ENCODE measurements around the gene MAPK4.

MAPK4 gene

DNA sequence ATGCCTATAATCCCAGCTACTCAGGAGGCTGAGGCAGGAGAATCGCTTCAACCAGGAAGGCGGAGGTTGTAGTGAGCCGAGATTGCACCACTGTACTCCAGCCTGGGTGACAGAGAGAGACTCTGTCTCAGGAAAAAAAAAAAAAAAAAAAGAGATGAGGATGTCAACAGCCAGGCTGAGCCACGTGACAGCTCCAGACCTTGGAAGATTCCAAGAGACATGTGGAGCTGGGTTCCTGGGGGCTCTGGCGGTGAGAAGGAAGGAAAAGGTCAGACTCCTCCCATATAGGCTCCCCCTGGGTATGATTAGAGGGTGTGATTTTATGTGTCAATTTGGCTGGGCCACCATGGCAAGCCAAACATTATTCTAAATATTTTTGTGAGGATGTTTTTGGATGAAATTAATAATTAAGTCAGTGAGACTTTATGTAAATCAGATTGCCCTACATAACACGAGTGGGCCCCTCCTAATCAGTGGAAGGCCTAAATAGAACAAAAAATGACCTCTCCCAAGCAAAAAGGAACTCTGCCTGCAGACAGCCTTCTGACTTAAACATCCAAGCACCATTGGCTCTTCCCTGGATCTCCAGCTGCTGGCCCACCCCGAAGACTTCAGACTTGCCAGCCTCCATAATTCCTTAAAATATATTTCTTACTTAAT is 178.3 kb downstream of the MAPK4 start:
- no peak overlapping the region for H3K27ac ChIP-seq (ENCODE audit: low read depth, low read length)
- H3K4me2 ChIP-seq (ENCODE audit: low read depth, low read length, poor library complexity, severe bottlenecking): no peak overlapping the region
- no peaks in the 10 kb centered on the region for H3K79me2 ChIP-seq (ENCODE audit: insufficient read depth, low read length)
- H3K36me3 ChIP-seq (ENCODE audit: low read length): no peaks in the 10 kb centered on the region
- no peaks in the 10 kb centered on the region for H3K9me2 ChIP-seq (replicated peaks; ENCODE audit: insufficient read depth, low read length)
- H3K27me3 ChIP-seq (ENCODE audit: low read length): no peaks in the 10 kb centered on the region
- H4K20me1 ChIP-seq (ENCODE audit: low read depth, low read length): no peaks in the 10 kb centered on the region
- H3K9me3 ChIP-seq (ENCODE audit: insufficient read depth, low read length): no peaks in the 10 kb centered on the region
- H3K9ac ChIP-seq (ENCODE audit: low read length): no peak overlapping the region
- no peak overlapping the region for H3K4me3 ChIP-seq (ENCODE audit: insufficient read depth, low read length, poor library complexity, severe bottlenecking)
- TF ChIP-seq EZH2phosphoT487 (conservative IDR thresholded peaks at IDR 0.05; ENCODE audit: low read length) (no peak), CTCF (IDR thresholded peaks at IDR 0.05; ENCODE audit: insufficient read depth, low read length, poor library complexity, severe bottlenecking) (no peak)
- H3F3A ChIP-seq (ENCODE audit: insufficient read depth): no peaks in the 10 kb centered on the region
- no peak overlapping the region for H2AFZ ChIP-seq (ENCODE audit: low read depth, low read length, severe bottlenecking)

DNA sequence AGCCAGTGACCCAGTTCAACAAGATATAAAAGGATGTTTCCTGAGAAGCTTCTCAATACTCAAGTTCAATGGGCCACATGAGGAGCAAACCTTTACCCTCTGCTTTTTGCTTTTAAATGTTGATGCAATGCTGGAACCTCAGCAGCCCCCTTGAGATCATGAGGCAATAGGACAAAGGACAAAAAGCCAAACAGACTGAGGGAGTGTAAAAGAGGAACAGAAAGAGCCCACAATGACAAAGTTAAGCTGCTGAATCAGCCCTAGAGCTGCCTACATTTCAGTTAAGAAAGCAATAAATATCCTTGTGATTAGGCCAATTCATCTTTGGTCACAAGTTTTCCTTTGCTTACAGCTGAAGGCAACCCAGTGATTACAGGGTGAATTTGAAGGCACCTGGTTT is 183.1 kb downstream of the MAPK4 start:
- TF ChIP-seq EZH2phosphoT487 (conservative IDR thresholded peaks at IDR 0.05; ENCODE audit: low read length) (no peak), CTCF (IDR thresholded peaks at IDR 0.05; ENCODE audit: insufficient read depth, low read length, poor library complexity, severe bottlenecking) (no peak)
- Histone ChIP-seq H3K9me3 (ENCODE audit: insufficient read depth, low read length) (no peaks in the 10 kb centered on the region), H4K20me1 (ENCODE audit: low read depth, low read length) (no peaks in the 10 kb centered on the region), H3K36me3 (ENCODE audit: low read length) (no peaks in the 10 kb centered on the region), H3K9ac (ENCODE audit: low read length) (no peak overlapping the region), H3K27ac (ENCODE audit: low read depth, low read length) (no peak overlapping the region), H2AFZ (ENCODE audit: low read depth, low read length, severe bottlenecking) (no peak overlapping the region), H3F3A (ENCODE audit: insufficient read depth) (no peaks in the 10 kb centered on the region), H3K9me2 (replicated peaks; ENCODE audit: insufficient read depth, low read length) (no peaks in the 10 kb centered on the region), H3K4me3 (ENCODE audit: insufficient read depth, low read length, poor library complexity, severe bottlenecking) (no peak overlapping the region), H3K79me2 (ENCODE audit: insufficient read depth, low read length) (no peaks in the 10 kb centered on the region), H3K4me2 (ENCODE audit: low read depth, low read length, poor library complexity, severe bottlenecking) (no peak overlapping the region), H3K27me3 (ENCODE audit: low read length) (no peaks in the 10 kb centered on the region)

GRCh38 chr18:50744253-50744652 is 184.4 kb downstream of the MAPK4 start:
- H3K4me2 ChIP-seq (ENCODE audit: low read depth, low read length, poor library complexity, severe bottlenecking): no peak overlapping the region
- H3F3A ChIP-seq (ENCODE audit: insufficient read depth): no peaks in the 10 kb centered on the region
- H3K9me3 ChIP-seq (ENCODE audit: insufficient read depth, low read length): no peaks in the 10 kb centered on the region
- no peak overlapping the region for H3K27ac ChIP-seq (ENCODE audit: low read depth, low read length)
- no peaks in the 10 kb centered on the region for H4K20me1 ChIP-seq (ENCODE audit: low read depth, low read length)
- no peak for TF ChIP-seq EZH2phosphoT487 (conservative IDR thresholded peaks at IDR 0.05; ENCODE audit: low read length)
- no peak for TF ChIP-seq CTCF (IDR thresholded peaks at IDR 0.05; ENCODE audit: insufficient read depth, low read length, poor library complexity, severe bottlenecking)
- H3K79me2 ChIP-seq (ENCODE audit: insufficient read depth, low read length): no peaks in the 10 kb centered on the region
- no peaks in the 10 kb centered on the region for H3K9me2 ChIP-seq (replicated peaks; ENCODE audit: insufficient read depth, low read length)
- H3K27me3 ChIP-seq (ENCODE audit: low read length): no peaks in the 10 kb centered on the region
- H3K9ac ChIP-seq (ENCODE audit: low read length): no peak overlapping the region
- H3K36me3 ChIP-seq (ENCODE audit: low read length): no peaks in the 10 kb centered on the region
- H3K4me3 ChIP-seq (ENCODE audit: insufficient read depth, low read length, poor library complexity, severe bottlenecking): no peak overlapping the region
- no peak overlapping the region for H2AFZ ChIP-seq (ENCODE audit: low read depth, low read length, severe bottlenecking)

Measured in SU-DHL-6 (cell line).